Vagina (tissue), 2 donors: Measurements from ENCODE around the gene CGNL1.

Experiments used
- CTCF ChIP-seq, 3 experiments: fragments of 450-650 bp in 2 of 3; fragments of 200-600 bp in 1 of 3; sonication (generic) in 1 of 3; IDR thresholded peaks; one replicate each; pipeline ENCODE4 v1.5.1; 2017 to 2019; ENCODE audit warnings: antibody characterized with exemption in 3 of 3, mild to moderate bottlenecking in 2 of 3, moderate library complexity in 2 of 3
- POLR2A ChIP-seq, 2 donors: fragments of 450-650 bp; IDR thresholded peaks; one replicate each; pipeline ENCODE4 v1.6.1; 2017; ENCODE audit warnings: antibody characterized with exemption in 2 of 2, mild to moderate bottlenecking in 2 of 2, moderate library complexity in 2 of 2
- POLR2AphosphoS5 ChIP-seq, 2 donors: sonication (generic); formaldehyde crosslinking; IDR thresholded peaks; one replicate each; pipeline ENCODE4 v1.9.0; 2017; ENCODE audit warnings: antibody characterized with exemption in 2 of 2, mild to moderate bottlenecking in 2 of 2, low read depth in 1 of 2; ENCODE audit not compliant: insufficient read depth in 1 of 2

GRCh38 chr15:57589281-57589680, 213.0 kb downstream of the CGNL1 start:
- TF ChIP-seq CTCF (IDR thresholded peaks at IDR 0.05) (no peak), POLR2AphosphoS5 (IDR thresholded peaks at IDR 0.05; ENCODE audit: insufficient read depth in 1 of 2, low read depth in 1 of 2) (no peak), POLR2A (IDR thresholded peaks at IDR 0.05) (no peak)
